ENCODE results near the gene YPEL4. TPM values are rescaled to one million over a fixed set of nuclear protein-coding genes. Genes with fewer than 3 reads are reported as not detected.
"Not testable (repeated sequence)": the region's sequence is repeated elsewhere in the genome, so short reads cannot be mapped to it uniquely, and the experiment has no call there.

YPEL4 gene
- not detected for polyA plus RNA-seq

- H3K4me1 Mint-ChIP-seq = peaks cover 19 to 30% (median 28%) of the 10 kb centered on the region in 3 donors
- H3K27ac Mint-ChIP-seq = peak within 1 kb of the TSS in 1 of 3 donors; percentile 51
- peak within 1 kb of the TSS in 3 of 4 donors; percentile 50 to 82 (median 79) for H3K4me3 Mint-ChIP-seq
- H3K27me3 Mint-ChIP-seq = peaks cover 53% of the 10 kb centered on the region
- no peaks in the 10 kb centered on the region for H3K9me3 Mint-ChIP-seq
- peaks cover 3% of the 10 kb centered on the region for H3K36me3 Mint-ChIP-seq
Observed at GRCh38 chr11:57649826-57650738, at the start of gene YPEL4. Gene YPEL4 (minus strand): TSS chr11:57649912. CDS start chr11:57647107, 2,805 bp downstream.

- H3K27ac Mint-ChIP-seq = peak overlapping the region in 1 of 3 donors; percentile 8
- no peak overlapping the region for H3K4me3 Mint-ChIP-seq
Observed at GRCh38 chr11:57698843-57699365, 49.2 kb upstream of the YPEL4 start.

GRCh38 chr11:57690474-57690873 is 40.8 kb upstream of the YPEL4 start:
- not testable (repeated sequence) for H3K4me3 Mint-ChIP-seq, H3K27me3 Mint-ChIP-seq, H3K4me1 Mint-ChIP-seq, H3K9me3 Mint-ChIP-seq, H3K27ac Mint-ChIP-seq
- peaks cover 18% of the 10 kb centered on the region for H3K36me3 Mint-ChIP-seq

More at GRCh38 chr11:57698843-57699365, 49.2 kb upstream of the YPEL4 start:
- H3K27me3 Mint-ChIP-seq = no peaks in the 10 kb centered on the region
- H3K9me3 Mint-ChIP-seq = no peaks in the 10 kb centered on the region
- peaks cover 0 to 2% (median 0%) of the 10 kb centered on the region in 3 donors for H3K4me1 Mint-ChIP-seq
- H3K36me3 Mint-ChIP-seq = peaks cover 4% of the 10 kb centered on the region

- no peak overlapping the region for H3K4me3 Mint-ChIP-seq
- peaks cover 6 to 30% (median 24%) of the 10 kb centered on the region in 3 donors for H3K4me1 Mint-ChIP-seq
- peaks cover 3% of the 10 kb centered on the region for H3K36me3 Mint-ChIP-seq
- H3K27me3 Mint-ChIP-seq = no peaks in the 10 kb centered on the region
- peak overlapping the region in 1 of 3 donors; percentile 3 for H3K27ac Mint-ChIP-seq
- no peaks in the 10 kb centered on the region for H3K9me3 Mint-ChIP-seq
Observed at GRCh38 chr11:57681168-57681567, 31.5 kb upstream of the YPEL4 start.

GRCh38 chr11:57680552-57680874 is 30.8 kb upstream of the YPEL4 start:
- Mint-ChIP-seq H3K4me1 (peaks cover 7 to 37% (median 31%) of the 10 kb centered on the region in 3 donors), H3K36me3 (peaks cover 1% of the 10 kb centered on the region)

GRCh38 chr11:57679396-57679795 is 29.7 kb upstream of the YPEL4 start:
- Mint-ChIP-seq H3K27ac (no peak overlapping the region), H3K4me1 (peaks cover 8 to 43% (median 32%) of the 10 kb centered on the region in 3 donors), H3K27me3 (no peaks in the 10 kb centered on the region), H3K36me3 (peaks cover 3% of the 10 kb centered on the region), H3K9me3 (no peaks in the 10 kb centered on the region), H3K4me3 (no peak overlapping the region)

More at GRCh38 chr11:57680552-57680874, 30.8 kb upstream of the YPEL4 start:
- Mint-ChIP-seq H3K27me3 (no peaks in the 10 kb centered on the region), H3K4me3 (peak overlapping the region in 1 of 4 donors; percentile 22), H3K9me3 (no peaks in the 10 kb centered on the region), H3K27ac (peak overlapping the region in 1 of 3 donors; percentile 16)

GRCh38 chr11:57675176-57675941 is 25.6 kb upstream of the YPEL4 start:
- Mint-ChIP-seq H3K4me1 (peaks cover 19 to 42% (median 20%) of the 10 kb centered on the region in 3 donors), H3K4me3 (peak overlapping the region in 1 of 4 donors; percentile 29), H3K27me3 (no peaks in the 10 kb centered on the region), H3K9me3 (no peaks in the 10 kb centered on the region), H3K27ac (peak overlapping the region in 1 of 3 donors; percentile 35), H3K36me3 (peaks cover 5% of the 10 kb centered on the region)

- peaks cover 17 to 44% (median 24%) of the 10 kb centered on the region in 3 donors for H3K4me1 Mint-ChIP-seq
- no peaks in the 10 kb centered on the region for H3K9me3 Mint-ChIP-seq
- peak overlapping the region in 1 of 4 donors; percentile 39 for H3K4me3 Mint-ChIP-seq
- H3K27ac Mint-ChIP-seq = peak overlapping the region in 1 of 3 donors; percentile 24
- no peaks in the 10 kb centered on the region for H3K27me3 Mint-ChIP-seq
- H3K36me3 Mint-ChIP-seq = peaks cover 5% of the 10 kb centered on the region
Observed at GRCh38 chr11:57674251-57674650, 24.5 kb upstream of the YPEL4 start.

GRCh38 chr11:57668434-57668782 is 18.7 kb upstream of the YPEL4 start:
- Mint-ChIP-seq H3K27me3 (no peaks in the 10 kb centered on the region), H3K27ac (peak overlapping the region; percentile 96 to 100 (median 98)), H3K4me3 (peak overlapping the region; percentile 88 to 96 (median 95)), H3K36me3 (peaks cover 2% of the 10 kb centered on the region), H3K9me3 (no peaks in the 10 kb centered on the region), H3K4me1 (peaks cover 13 to 34% (median 26%) of the 10 kb centered on the region in 3 donors)

- peak within 1 kb of the TSS; percentile 88 to 96 (median 95) for H3K4me3 Mint-ChIP-seq
- H3K9me3 Mint-ChIP-seq = no peaks in the 10 kb centered on the region
- H3K27me3 Mint-ChIP-seq = no peaks in the 10 kb centered on the region
- H3K4me1 Mint-ChIP-seq = peaks cover 13 to 32% (median 22%) of the 10 kb centered on the region in 3 donors
- H3K27ac Mint-ChIP-seq = peak within 1 kb of the TSS; percentile 96 to 100 (median 98)
- H3K36me3 Mint-ChIP-seq = peaks cover 2% of the 10 kb centered on the region
Observed at GRCh38 chr11:57667736-57668433, 18.2 kb upstream of the YPEL4 start, which contains the start of gene ZDHHC5. Gene ZDHHC5 (plus strand): TSS chr11:57668114. CDS start chr11:57673091, 4,977 bp downstream.

- no peaks in the 10 kb centered on the region for H3K27me3 Mint-ChIP-seq
- H3K4me1 Mint-ChIP-seq = peaks cover 13 to 30% (median 20%) of the 10 kb centered on the region in 3 donors
- no peaks in the 10 kb centered on the region for H3K9me3 Mint-ChIP-seq
- H3K4me3 Mint-ChIP-seq = peak overlapping the region; percentile 88 to 96 (median 95)
- peaks cover 2% of the 10 kb centered on the region for H3K36me3 Mint-ChIP-seq
- peak overlapping the region; percentile 96 to 100 (median 98) for H3K27ac Mint-ChIP-seq
Observed at GRCh38 chr11:57667117-57667735, 17.5 kb upstream of the YPEL4 start.

GRCh38 chr11:57663975-57664374 is 14.3 kb upstream of the YPEL4 start:
- Mint-ChIP-seq H3K27me3 (no peaks in the 10 kb centered on the region), H3K9me3 (no peaks in the 10 kb centered on the region), H3K4me3 (no peak overlapping the region), H3K4me1 (peaks cover 10 to 21% (median 19%) of the 10 kb centered on the region in 3 donors), H3K36me3 (peaks cover 4% of the 10 kb centered on the region), H3K27ac (peak overlapping the region in 1 of 3 donors; percentile 77)

GRCh38 chr11:57662893-57663292 is 13.2 kb upstream of the YPEL4 start:
- Mint-ChIP-seq H3K27ac (peak overlapping the region in 1 of 3 donors; percentile 81), H3K4me1 (peaks cover 12 to 25% (median 22%) of the 10 kb centered on the region in 3 donors), H3K9me3 (no peaks in the 10 kb centered on the region), H3K36me3 (peaks cover 6% of the 10 kb centered on the region), H3K4me3 (peak overlapping the region in 1 of 4 donors; percentile 46), H3K27me3 (no peaks in the 10 kb centered on the region)

GRCh38 chr11:57659669-57660068 is 10.0 kb upstream of the YPEL4 start:
- H3K27ac Mint-ChIP-seq = peak overlapping the region in 2 of 3 donors; percentile 61 to 78
- peaks cover 13 to 22% (median 21%) of the 10 kb centered on the region in 3 donors for H3K4me1 Mint-ChIP-seq
- no peak overlapping the region for H3K4me3 Mint-ChIP-seq
- peaks cover 8% of the 10 kb centered on the region for H3K36me3 Mint-ChIP-seq
- H3K27me3 Mint-ChIP-seq = no peaks in the 10 kb centered on the region
- no peaks in the 10 kb centered on the region for H3K9me3 Mint-ChIP-seq
